Suppressor macrophage (primary cell): Measurements from ENCODE around the gene CGB1.

ENCODE experiments used
- DNase-seq, 4 experiments: peaks; one replicate each; pipeline ENCODE4 v3.0.0-alpha.2; 2020 to 2022
- total RNA-seq, 17 experiments: gene quantifications; one replicate each; lab custom pipeline; 2026; ENCODE audit warnings: mixed read lengths in 6 of 17, inconsistent platforms in 3 of 17; lab: John Stamatoyannopoulos, UW

CGB1 gene
- total RNA-seq, result 0 reads per million in 17 experiments

- DNase-seq, result peak in 2 of 4 experiments; percentile 45 to 48
Measured at GRCh38 chr19:49036815-49037214, at the start of gene CGB1. CGB1 (minus strand) TSS chr19:49036895; CDS start chr19:49036711, 184 bp downstream.

GRCh38 chr19:49086296-49086695, 49.6 kb upstream of the CGB1 start:
- no peak for DNase-seq

- DNase-seq, result no peak
Measured at GRCh38 chr19:49085868-49086232, 49.2 kb upstream of the CGB1 start.

GRCh38 chr19:49085020-49085867, 48.5 kb upstream of the CGB1 start, which contains the start of gene SNRNP70:
SNRNP70 (plus strand) TSS chr19:49085451; CDS start chr19:49086415, 964 bp downstream.
- peak; percentile 99 to 100 (median 100) for DNase-seq

GRCh38 chr19:49084206-49085019, 47.7 kb upstream of the CGB1 start:
- DNase-seq, result no peak

DNA sequence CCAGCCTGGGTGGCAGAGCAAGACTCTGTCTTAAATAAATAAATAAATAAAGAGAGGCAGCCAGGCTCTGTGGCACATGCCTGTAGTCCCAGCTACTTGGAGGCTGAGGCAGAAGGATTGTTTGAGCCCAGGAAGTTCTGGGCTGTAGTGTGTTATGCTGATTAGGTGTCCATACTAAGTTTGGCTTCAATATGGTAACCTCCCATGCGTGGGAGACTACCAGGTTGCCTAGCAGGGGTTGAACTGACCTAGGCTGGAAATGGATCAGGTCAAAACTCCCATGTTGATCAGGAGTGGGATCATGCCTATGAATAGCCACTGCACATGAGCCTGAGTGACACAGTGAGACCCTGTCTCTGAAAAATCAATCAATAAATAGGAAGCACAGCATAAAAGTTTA, 44.6 kb upstream of the CGB1 start:
- DNase-seq, result no peak

GRCh38 chr19:49080392-49080791, 43.7 kb upstream of the CGB1 start:
- DNase-seq, result no peak

DNA sequence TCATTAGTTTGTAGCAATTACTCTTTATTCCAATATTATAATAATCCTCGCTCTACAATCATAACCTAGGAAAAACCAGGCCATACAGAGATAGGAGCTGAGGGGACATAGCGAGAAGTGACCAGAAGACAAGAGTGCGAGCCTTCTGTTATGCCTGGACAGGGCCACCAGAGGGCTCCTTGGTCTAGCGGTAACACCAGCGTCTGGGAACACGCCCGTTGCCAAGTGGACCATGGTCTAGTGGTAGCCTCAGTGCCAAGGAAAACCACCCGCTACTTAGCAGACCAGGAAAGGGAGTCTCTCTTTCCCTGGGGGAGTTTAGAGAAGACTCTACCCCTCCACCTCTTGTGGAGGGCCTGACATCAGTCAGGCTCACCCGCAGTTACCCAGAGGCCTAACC, 38.2 kb upstream of the CGB1 start:
- peak; percentile 39 to 63 (median 50) for DNase-seq

DNA sequence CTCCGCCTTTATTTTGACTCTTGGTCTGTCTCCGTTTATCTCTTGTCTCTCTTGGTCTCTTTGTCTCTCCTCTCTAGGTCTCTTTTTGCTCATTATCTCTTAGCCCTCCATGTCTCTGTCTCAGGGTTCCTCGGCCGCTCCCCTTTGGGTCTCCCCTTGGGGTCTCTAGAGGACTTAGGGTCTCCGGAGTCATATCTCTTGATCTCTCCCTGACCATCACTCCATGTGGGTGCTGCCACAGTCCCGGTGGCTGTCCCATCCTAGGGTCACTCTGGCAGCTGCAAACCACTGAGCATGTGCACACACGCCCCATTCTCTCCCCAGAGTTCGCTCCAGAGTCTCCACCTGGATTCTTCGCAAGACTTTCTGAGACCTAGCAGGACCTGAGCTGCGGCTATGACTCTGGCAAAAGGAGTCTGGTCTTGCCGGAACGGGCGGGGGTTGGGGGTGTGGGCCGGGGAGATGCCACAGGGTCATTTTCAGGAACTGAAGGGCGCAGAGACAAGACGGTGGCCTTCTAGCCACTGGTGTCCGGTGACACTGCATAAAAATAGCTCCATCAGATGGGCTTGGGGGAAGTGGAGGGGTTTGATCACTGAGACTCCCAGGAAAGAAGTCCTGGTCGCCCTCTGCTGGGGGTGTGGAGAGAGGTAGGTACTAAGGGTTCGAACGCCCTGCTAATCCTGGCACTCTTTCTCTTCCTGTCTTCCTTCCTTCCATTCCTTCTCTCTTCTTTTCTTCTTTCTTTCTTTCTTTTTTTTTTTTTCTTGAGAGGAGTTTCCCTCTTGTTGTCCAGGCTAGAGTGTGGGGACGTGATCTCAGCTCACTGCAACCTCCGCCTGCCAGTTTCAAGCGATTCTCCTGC, 37.1 kb upstream of the CGB1 start:
- DNase-seq, result peak; percentile 34 to 58 (median 47)

DNA sequence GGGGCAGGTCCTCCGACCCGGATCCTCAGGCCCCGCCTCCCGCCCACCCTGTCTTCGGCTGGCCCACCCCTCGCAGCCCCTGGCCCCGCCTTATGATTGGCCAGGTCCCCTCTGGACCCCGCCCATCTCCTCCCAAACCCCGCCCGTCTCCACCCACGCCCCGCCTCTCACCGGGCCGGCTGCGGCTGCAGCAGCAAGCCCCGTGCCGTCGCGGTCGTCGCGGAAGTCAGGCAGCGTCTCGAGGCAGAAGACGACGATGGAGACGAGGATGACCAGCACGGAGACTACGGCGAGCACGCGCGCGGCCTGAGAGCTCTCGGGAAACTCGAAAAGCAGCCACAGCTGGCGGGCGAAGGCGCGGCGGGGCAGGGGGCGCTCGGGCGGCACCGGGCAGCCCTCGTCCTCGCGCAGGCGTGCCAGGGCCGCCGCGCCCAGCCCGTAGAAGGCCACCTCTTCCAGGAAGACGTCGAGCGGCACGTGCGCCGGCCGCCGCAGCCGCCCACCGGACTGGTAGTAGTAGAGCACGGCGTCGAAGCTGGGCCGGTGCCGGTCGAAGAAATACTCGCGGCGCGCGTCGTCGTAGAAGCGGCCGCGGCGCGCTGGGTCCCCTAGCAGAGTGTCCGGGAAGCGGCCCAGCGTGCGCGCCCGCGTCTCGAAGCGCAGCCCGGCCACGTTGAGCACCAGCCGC, 35.3 kb upstream of the CGB1 start:
- peak in 2 of 4 experiments; percentile 27 to 42 for DNase-seq

DNA sequence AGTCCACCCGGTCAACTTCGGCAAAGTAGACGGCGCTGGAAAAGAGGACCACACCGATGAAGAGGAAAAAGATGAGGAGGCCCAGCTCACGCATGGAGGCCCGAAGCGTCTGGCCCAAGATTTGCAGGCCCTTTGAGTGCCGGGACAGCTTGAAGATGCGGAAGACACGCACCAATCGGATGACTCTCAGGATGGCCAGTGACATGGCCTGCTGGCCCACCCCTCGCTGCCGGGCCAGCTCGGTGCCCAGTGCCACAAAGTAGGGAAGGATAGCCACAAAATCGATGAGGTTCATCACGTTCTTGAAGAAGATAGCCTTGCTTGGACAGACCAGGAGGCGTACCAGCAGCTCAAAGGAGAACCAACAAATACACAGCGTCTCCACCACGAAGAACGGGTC, 33.7 kb upstream of the CGB1 start:
- no peak for DNase-seq

GRCh38 chr19:49069026-49069425, 32.3 kb upstream of the CGB1 start:
- DNase-seq, result no peak

DNA sequence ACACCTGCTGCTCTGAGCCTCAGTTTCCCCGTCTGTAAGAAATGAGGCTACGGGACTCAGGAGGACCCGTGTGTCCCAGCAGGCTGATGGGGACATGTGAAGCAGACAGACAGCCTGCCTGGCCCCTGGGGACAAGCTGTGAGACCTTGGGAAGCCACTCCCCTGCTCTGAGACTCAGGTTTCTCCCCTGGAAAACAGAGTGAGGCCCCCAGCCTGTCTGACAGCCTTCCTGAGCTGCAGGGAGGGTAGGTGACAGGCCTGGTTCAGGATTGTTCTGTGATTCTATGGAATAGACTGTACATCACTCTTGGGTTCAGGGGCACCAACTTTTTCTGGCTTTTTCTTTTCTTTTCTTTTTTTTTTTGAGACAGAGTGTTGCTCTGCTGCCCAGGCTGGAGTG, 30.9 kb upstream of the CGB1 start:
- no peak for DNase-seq

GRCh38 chr19:49065905-49066512, 29.3 kb upstream of the CGB1 start:
- no peak for DNase-seq

GRCh38 chr19:49064768-49065611, 28.3 kb upstream of the CGB1 start, which contains the start of gene NTF4:
NTF4 (minus strand) TSS chr19:49064818; CDS start chr19:49061997, 2,821 bp downstream.
- no peak for DNase-seq

- no peak for DNase-seq
Measured at GRCh38 chr19:49064029-49064629, 27.4 kb upstream of the CGB1 start.

- no peak for DNase-seq
Measured at GRCh38 chr19:49061445-49061844, 24.8 kb upstream of the CGB1 start.

GRCh38 chr19:49061000-49061399, 24.3 kb upstream of the CGB1 start:
- no peak for DNase-seq

DNA sequence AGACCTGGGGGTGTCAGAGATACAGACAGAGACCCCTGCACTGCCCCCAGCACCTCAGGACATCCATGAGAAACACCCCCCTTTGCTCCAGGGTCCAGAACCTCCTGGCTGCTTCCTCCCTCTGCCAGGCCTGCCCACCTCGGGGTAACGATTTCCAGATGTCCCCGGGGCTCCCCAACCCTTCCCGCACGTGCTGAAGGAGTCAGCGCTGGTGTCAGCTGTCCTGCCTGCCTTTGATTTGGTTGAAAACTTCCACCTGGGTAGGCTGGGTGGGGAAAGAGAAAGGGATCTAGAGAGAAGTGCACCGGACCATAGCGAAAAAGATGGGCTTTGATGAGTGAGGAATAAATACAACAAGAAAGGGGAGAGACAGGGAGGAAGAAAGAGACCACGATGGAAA, 22.4 kb upstream of the CGB1 start:
- DNase-seq, result no peak

- DNase-seq, result peak in 2 of 4 experiments; percentile 15 to 19
Measured at GRCh38 chr19:49058562-49058961, 21.9 kb upstream of the CGB1 start.
